ENCODE measurements around the gene BEND4.

BEND4 gene

GRCh38 chr4:42151568-42152506, 618 bp downstream of the BEND4 start:
- DNase-seq (ENCODE audit: low read depth) = peak; percentile 11
- no peak for TF ChIP-seq CTCF (IDR thresholded peaks at IDR 0.05; ENCODE audit: insufficient read depth, low read depth, low read length, missing control alignments)
- H3K4me3 ChIP-seq (ENCODE audit: low read length) = no peak overlapping the region

GRCh38 chr4:42150653-42151567, 1.5 kb downstream of the BEND4 start:
- no peak overlapping the region for H3K4me3 ChIP-seq (ENCODE audit: low read length)
- TF ChIP-seq CTCF (IDR thresholded peaks at IDR 0.05; ENCODE audit: insufficient read depth, low read depth, low read length, missing control alignments) = no peak
- no peak for DNase-seq (ENCODE audit: low read depth)

GRCh38 chr4:42149004-42149403, 3.5 kb downstream of the BEND4 start:
- no peak for TF ChIP-seq CTCF (IDR thresholded peaks at IDR 0.05; ENCODE audit: insufficient read depth, low read depth, low read length, missing control alignments)
- no peak for DNase-seq (ENCODE audit: low read depth)

GRCh38 chr4:42148425-42148824, 4.0 kb downstream of the BEND4 start:
- no peak for TF ChIP-seq CTCF (IDR thresholded peaks at IDR 0.05; ENCODE audit: insufficient read depth, low read depth, low read length, missing control alignments)
- no peak overlapping the region for H3K4me3 ChIP-seq (ENCODE audit: low read length)
- no peak for DNase-seq (ENCODE audit: low read depth)

More at GRCh38 chr4:42149004-42149403, 3.5 kb downstream of the BEND4 start:
- no peak overlapping the region for H3K4me3 ChIP-seq (ENCODE audit: low read length)

- TF ChIP-seq CTCF (IDR thresholded peaks at IDR 0.05; ENCODE audit: insufficient read depth, low read depth, low read length, missing control alignments) = no peak
- DNase-seq (ENCODE audit: low read depth) = no peak
Measured at GRCh38 chr4:42144028-42144427, 8.4 kb downstream of the BEND4 start.

GRCh38 chr4:42142591-42142990, 9.9 kb downstream of the BEND4 start:
- H3K4me3 ChIP-seq (ENCODE audit: low read length) = no peak overlapping the region
- DNase-seq (ENCODE audit: low read depth) = no peak
- TF ChIP-seq CTCF (IDR thresholded peaks at IDR 0.05; ENCODE audit: insufficient read depth, low read depth, low read length, missing control alignments) = no peak

More at GRCh38 chr4:42144028-42144427, 8.4 kb downstream of the BEND4 start:
- no peak overlapping the region for H3K4me3 ChIP-seq (ENCODE audit: low read length)

Data from epithelial cell of esophagus (primary cell).